ENCODE results near the gene MSANTD1.

Gene MSANTD1

DNA sequence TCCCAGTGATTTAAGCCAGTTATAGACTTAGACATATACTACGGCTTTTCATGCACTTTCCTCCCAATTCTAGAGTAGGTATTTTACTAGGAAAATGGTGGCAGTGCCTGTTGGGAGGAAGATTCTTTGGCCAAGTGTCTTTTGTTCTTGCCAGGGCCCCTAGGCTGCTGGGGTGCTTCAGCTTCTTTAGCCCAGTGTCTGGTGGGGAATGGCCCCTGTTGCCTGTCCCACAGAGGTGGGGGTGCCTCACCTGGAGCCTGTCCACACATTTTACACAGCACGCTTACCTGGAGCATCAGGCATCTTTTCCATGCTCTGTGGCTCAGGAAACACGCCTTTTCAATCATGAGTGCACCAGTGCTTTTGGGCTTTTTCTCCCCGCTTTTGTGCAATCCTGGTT, 33.2 kb upstream of the MSANTD1 start:
- no peak for DNase-seq (ENCODE audit: low read depth in 2 of 2)

DNA sequence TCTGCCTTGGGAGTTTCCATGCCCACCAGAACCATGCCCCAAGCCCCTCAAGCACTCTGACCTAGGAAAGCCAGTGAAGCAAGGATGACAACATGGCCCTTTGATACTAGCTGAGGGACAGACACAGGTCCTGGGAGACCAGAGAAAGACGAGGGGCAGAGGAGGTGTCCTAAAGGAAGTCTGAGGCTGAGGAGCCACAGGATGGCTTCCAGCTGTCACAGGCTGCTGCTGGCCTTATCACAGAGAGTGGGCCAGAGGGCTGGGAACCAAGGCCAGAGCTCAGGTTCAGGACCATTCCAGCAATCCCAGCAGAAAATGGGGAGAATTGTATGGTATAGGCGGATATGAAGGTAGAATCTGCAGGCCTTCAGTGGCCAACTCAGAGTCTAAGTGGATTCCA, 31.7 kb upstream of the MSANTD1 start:
- no peak for DNase-seq (ENCODE audit: low read depth in 2 of 2)

DNA sequence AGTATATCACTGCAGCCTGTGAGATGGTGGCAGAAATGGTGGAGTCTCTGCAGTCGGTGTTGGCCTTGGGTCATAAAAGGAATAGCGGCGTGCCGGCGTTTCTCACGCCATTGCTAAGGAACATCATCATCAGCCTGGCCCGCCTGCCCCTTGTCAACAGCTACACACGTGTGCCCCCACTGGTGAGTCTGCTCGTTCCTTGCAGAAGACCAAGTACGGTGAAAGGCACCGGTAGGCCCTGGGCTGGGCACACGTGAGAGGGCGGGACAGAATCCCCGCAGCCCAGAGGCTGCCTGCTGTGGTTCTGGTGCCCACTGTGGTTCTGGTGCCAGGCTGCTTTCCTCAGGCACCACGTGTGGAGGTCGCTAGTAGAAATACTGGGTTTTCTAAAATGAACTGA, 31.2 kb upstream of the MSANTD1 start:
- DNase-seq (ENCODE audit: low read depth in 2 of 2) = no peak

DNA sequence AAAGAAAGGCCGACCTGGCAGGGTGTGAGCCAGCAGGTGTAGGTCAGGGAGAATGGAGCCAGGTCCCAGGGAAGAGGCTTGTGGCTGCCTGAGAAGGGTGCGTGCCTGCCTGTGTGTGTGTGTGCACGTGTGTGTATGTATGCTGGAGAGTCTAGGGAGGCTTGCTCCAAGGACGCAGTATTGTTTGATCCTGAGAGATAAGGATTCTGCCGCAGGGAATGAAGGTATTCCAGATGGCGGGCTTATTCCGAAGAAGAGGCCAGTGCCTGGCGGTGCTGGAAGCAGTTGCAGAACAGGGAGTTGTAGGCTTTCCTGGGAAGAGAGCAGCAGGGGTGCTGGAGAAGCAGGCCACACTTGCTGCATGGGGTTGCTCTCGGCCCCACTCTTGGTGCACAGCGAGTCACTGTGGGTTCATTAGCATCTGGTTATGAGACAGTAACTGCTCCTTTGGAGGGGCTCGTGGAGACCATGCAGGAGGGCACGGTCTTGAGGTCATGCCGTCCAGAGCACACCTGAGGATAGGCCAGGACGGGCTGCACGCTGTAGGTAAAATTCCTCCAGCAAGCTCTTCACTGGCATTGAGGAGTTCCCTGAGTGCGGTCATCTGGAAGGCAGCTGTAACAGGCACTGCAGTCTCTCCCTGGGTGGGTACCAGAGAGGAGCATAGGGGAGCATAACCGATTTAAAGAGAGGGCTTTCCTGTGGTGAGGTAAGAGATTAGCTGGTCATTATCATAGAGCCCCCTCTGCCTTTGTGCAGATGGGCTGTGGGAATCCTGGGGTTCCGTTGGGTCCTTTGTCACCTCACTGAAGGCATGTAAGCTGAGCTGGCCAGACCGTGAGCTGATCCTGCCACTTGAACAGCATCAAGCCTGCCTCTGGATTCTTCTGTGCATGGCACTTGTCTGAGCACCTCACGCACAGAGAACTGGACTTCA, 29.9 kb upstream of the MSANTD1 start:
- DNase-seq (ENCODE audit: low read depth in 2 of 2) = no peak

DNA sequence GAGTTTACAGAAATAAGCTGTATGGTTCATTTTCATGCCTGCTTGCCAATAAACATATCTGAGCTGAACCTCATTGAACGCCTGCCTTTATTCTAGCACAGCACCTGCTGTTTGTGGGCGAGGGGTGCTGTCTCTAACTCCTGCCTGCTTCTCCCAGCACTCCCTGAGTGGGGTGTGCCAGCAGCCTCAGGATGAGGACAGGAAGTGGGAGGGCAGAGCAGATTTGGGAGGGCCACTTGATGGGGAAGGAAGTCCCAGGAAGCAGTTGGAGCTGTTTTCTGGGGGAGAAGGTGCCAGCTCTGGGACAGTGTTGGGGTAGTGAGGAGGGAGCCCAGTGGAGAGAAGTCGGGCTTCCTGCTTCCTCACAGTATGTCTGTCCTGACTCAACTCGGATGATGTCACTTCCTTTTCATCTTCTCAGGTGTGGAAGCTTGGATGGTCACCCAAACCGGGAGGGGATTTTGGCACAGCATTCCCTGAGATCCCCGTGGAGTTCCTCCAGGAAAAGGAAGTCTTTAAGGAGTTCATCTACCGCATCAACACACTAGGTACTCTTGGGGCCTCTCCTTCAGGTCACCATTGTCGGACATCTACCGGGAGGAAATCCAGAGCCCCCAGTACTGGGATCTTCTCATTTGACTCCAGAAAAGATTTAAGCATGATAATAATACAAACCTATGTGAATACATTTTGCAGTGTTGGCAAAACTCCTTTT, 29.0 kb upstream of the MSANTD1 start:
- no peak for DNase-seq (ENCODE audit: low read depth in 2 of 2)

DNA sequence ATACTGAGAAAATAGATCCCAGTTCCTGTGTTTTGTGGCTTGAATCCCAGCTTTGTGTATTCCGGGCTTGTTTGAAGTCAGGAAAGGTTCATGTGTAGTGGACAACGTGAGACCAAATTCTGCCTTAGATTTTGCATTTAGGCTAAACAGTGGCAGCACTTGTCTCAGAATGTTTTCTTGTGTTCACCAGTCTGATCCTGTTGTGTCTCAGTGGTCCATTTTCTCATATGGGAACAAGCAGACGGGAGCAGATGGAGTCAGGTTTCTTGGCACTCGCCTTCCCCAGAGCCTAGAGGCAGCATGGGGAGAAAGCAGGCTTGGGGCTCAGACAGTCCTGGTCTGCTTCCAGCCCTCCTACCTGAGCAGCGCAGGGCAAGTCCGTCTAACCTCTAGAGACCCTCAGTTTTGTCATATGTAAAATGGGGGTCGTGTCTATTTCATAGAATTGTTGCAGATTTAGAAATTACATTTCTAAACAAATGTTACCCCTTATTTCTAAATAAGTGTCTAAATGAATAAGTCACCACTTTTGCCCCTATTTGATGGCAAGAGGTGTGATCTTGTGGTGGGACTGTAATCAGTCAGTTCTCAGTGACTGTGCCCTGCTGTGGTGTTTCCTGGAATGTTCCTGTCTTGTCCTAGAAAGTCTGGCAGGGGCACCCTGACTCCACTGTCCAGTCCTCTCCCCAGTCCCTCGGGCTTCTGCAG, 28.3 kb upstream of the MSANTD1 start:
- no peak for DNase-seq (ENCODE audit: low read depth in 2 of 2)

DNA sequence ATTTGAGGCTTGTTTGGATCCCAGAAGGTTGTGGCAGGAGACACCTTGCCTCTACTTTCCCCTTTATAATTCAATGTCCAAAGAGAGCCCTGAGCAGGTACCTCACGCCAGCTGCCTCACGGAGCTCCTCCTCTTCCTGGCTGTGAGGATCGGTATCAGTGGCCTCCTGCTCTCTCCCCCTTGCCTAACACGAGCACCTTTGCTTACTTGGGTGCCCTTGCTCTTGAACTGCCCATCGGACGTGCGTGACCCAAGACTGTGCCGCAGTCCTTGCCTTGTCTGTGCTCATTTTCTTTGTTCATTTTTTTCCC, 27.8 kb upstream of the MSANTD1 start:
- no peak for DNase-seq (ENCODE audit: low read depth in 2 of 2)

DNA sequence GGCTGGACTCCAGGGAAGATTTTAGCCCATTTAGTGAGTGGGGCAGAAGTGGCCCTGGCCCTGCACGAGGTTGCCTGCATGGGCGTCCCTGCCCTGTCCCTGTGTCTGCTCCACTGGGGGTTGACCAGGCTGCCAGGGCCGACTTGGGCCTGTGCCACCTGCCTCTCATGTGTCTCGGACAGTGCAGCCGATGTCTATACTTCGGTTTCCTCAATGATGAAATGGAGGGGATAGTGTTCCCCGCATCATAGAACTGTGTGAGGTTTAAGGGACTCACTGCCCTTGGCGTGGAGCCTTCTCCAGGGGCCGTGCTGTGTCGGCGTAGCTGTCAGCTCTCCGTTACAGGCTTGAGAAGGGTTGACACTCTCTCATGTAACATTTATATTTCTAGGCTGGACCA, 27.0 kb upstream of the MSANTD1 start:
- DNase-seq (ENCODE audit: low read depth in 2 of 2) = no peak

DNA sequence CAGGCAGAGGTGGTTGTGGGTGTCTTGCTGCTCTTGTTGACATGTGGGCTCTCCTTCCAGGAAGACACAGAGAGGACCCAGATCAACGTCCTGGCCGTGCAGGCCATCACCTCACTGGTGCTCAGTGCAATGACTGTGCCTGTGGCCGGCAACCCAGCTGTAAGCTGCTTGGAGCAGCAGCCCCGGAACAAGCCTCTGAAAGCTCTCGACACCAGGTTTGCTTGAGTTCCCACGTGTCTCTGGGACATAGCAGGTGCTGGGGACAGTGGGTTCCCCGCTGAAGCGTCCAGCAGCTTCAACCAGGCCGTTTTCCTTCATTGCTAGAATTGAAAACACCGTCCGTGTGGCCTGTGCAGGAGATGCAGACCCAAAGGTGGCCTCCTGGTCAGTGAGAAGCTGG, 25.6 kb upstream of the MSANTD1 start:
- DNase-seq (ENCODE audit: low read depth in 2 of 2) = no peak

DNA sequence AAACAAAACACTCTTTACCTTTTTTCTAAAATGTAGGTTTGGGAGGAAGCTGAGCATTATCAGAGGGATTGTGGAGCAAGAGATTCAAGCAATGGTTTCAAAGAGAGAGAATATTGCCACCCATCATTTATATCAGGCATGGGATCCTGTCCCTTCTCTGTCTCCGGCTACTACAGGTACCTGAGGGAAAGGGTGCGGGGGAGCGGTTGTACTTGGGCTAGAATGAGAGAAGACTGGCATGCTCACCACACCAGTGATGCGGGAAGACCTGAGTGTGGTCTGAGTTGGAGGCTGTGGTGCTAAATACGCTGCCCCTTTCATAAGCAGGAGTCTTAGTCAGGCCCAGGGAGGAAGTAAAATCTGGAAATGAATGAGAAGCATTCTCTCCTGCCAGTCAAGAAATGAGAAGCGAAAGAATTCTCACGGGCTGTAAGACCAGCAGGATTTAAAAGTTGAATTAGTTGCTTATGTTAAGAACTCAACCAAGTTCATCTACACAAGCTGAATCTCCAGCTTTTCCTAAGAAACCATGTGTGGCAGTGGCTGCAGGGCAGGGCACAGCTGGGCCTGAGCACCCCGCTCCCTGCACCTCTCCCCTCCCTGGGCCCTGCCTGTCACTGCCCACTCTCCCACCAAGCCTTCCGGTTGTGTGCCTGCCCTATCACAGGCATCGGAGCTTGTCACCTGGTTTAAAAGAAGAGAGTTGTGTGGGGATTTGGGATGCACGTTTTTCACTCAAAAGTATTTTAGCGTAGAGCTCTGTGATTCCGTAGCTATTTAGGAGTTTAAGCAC, 24.8 kb upstream of the MSANTD1 start:
- DNase-seq (ENCODE audit: low read depth in 2 of 2) = no peak

DNA sequence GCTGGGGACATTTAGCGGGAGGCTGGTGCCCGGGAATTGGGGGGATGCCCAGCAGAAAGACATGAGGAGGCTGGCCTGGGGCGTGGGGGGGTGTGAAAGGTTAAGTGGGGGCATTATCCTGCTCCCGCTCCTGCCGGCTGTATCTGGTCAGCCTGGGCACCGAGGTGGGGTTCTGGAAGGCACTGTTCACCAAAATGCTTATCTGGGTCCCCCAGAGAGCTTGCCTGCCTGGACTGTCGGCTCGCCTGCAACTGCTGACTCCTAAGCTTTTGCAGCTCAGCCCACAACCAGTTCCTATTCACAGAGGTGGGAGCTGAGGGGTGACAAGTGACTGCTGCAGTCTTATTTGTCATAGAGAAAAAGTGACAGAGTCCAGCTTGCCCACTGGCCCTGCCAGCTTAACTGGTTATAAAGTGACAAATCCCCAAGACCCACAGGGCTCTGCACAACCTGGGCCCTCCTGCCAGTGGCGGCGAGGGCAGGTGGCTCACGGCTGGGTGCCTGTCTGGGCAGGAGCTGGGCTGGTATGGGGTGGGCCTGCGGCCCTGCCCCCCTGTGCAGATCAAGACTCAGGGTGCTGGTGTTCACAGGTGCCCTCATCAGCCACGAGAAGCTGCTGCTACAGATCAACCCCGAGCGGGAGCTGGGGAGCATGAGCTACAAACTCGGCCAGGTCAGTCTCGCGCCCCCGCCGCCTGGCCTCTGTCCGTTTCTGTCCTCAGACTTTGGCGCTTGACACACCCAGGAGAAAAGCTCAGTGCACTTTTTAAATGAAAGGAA, 23.7 kb upstream of the MSANTD1 start:
- DNase-seq (ENCODE audit: low read depth in 2 of 2) = no peak

DNA sequence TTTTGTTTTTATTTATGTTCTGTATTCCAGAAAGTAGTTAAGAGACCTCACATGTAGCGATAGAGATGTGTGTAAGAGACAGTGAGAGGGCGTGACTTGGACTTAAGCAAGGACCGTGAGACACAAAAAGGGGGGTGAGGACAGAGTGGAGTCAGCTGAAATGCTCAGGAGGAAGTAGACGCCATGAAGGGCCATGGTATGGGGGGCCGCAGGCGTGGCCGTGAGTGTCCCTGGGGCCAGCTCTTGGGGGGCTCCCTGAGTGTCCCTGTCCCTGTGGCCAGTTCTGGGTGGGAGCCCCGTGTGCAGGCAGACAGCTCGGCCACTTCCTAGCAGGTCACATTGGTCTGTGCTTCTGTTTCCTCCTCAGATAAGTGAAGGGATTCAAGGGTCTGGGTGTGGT, 23.0 kb upstream of the MSANTD1 start:
- DNase-seq (ENCODE audit: low read depth in 2 of 2) = no peak

DNA sequence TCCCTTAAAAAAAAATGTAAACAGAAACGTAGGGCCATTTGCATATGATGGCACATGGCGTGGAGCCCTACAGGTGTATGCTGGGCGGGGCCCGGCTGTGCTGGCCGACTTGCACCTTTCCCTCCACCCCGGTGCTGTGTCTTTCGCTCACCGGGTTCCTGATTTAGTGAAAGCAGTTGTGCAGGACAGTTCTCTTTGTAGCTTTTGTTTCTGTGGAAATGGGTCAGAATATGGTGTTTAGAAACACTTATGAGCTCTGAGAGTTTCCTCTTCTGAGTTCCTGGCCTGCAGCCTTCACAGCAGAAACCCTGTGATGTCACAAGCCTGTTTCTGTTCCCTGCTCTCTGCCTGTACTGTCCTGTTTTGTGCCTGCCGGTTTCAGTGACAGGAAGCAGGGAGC, 22.5 kb upstream of the MSANTD1 start:
- DNase-seq (ENCODE audit: low read depth in 2 of 2) = no peak

DNA sequence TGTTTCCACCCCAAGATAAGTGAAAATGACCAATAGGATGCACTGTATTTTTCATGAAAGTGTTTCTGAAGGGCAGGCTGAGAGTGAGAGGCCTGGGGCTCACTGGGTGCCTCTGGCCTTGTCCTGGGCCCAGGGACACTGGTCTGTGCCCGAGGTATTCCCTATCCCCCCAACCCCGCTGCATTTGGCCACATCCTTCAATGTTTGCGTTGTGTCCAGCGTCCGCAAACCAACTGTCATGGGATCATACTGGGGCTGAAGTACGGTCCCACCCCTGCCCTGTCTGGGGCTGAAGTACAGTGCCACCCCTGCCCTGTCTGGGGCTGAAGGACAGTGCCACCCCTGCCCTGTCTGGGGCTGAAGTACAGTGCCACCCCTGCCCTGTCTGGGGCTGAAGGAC, 22.0 kb upstream of the MSANTD1 start:
- no peak for DNase-seq (ENCODE audit: low read depth in 2 of 2)

DNA sequence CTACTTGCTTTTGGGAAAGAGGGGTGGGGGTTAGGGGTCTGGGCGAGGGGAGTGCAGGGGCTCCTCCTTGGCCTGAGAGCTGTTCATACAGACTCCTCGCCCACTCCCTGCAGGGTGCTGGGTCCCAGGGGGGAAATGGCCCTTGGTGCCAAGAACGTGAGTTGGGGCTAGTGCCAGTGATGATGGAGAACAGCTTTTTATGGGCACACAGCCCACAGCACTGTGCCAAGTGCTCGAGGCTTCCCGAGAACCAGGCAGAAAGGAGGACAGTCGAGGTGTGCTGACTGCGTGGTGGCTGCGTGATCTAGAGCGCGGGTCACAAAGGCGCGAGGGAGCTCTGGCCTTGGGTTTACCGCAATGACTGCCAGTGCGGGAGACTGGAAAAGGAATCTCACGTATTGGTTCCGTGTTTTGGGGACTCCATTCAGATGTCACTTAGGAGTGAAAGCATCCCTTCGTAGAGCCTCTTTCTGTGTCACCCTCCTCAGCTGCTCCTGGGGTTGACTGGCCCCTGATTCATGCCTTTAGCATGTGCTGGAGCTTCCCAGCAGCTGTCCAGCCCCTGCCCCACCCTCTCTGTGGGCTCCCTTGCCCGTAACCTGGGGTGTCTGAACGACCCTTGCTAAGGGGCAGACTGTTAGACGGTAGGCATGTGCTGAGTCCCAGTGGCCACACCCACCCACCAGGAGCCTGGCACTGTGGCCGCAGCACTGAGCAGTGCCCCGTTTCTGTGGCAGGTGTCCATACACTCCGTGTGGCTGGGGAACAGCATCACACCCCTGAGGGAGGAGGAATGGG, 20.9 kb upstream of the MSANTD1 start:
- DNase-seq (ENCODE audit: low read depth in 2 of 2) = no peak

DNA sequence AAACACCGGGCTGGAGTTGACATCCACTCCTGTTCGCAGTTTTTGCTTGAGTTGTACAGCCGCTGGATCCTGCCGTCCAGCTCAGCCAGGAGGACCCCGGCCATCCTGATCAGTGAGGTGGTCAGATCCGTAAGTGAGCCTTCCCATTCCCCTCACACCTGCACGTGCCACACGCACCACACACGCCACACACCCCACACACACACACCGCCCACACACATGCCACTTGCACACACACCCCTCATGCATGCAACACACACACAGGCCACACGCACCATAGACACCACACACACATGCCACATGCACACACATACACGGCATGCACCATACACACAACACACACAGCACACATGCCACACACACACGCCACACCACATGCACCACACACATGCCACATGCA, 20.1 kb upstream of the MSANTD1 start:
- DNase-seq (ENCODE audit: low read depth in 2 of 2) = no peak

DNA sequence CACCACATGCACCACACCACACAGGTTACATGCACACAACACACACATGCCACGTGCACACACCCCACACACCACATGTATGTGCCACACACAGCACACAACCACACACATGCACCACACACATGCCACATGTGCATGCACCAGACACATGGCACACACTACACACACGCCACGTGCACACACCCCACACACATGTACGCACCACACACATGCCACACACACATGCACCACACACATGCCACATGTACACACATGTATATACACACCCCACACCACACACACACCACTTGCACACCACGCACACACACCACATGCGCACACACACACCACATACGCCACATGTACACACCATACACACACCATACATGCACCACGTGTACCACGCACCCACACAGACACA, 19.6 kb upstream of the MSANTD1 start:
- DNase-seq (ENCODE audit: low read depth in 2 of 2) = no peak

DNA sequence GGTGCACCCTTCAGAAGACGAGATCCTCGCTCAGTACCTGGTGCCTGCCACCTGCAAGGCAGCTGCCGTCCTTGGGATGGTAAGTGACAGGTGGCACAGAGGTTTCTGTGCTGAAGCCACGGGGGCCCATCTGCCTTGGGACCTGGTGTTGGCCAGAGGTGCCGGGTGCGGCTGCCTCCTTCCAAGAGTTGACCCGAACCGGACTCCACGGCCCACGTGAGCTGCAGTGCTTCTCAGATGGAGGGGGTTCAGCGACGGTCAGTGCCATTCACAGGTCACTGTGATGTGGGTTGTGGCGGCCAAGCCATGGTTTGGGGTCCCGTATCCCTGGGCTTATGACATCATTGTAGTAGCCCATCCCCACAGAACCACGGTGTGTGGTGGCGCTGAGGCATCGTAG, 19.0 kb upstream of the MSANTD1 start:
- no peak for DNase-seq (ENCODE audit: low read depth in 2 of 2)

DNA sequence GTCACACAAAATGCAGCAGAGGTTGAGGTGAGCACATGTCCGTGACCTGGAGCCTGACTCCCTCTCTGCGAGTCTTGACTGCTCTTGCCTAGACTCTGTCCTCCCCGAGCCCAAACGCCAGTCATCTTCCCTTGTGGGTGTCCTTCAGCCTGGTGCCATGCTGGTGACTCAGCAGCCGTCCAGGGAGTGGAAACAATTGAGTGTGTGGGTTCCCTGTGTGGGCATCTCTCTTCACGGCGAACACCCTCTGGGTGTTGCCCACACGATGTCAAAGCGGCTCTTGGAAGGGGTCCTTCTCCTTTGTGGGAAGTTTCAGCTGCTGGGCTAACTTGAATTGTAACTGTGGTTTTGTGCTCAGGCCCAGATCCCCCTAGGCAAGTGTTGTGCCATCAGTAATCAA, 17.5 kb upstream of the MSANTD1 start:
- DNase-seq (ENCODE audit: low read depth in 2 of 2) = no peak

DNA sequence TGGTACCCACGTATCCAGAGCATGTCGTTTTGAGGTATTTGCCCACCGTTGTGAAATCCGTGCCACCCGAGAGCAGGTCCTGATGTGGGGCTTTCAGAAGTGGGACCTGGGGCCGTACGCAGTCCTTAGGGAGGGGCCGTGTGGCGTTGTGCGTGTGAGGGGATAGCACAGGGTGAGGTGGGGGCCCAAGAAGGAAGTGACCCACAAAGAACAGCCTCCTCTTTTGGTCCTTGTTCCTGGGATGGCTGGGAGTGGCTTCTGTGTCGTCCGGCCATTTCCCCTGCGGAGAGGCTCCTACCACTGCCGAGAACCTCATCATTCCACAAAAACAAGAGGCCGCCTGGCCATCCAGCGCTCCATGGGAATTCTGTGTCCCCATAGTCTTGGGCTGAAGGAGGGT, 17.0 kb upstream of the MSANTD1 start:
- no peak for DNase-seq (ENCODE audit: low read depth in 2 of 2)

All from stimulated activated CD4-positive, alpha-beta T cell treated with anti-CD3 and anti-CD28 coated beads, Interleukin-4, amount 100 ng/mL, for 48 hours (primary cell).